Measurements from ENCODE around the gene MT1HL1. TPM values are rescaled to one million over a fixed set of nuclear protein-coding genes. Genes with fewer than 3 reads are reported as not detected.

MT1HL1 gene
- total RNA-seq, 1 experiment from 2014 or later: not detected

GRCh38 chr1:236997882-236998281, 6.4 kb downstream of the MT1HL1 start:
- H3K9me2 ChIP-seq (ENCODE audit: insufficient read depth): no peaks in the 10 kb centered on the region
- no peak overlapping the region for H3K27ac ChIP-seq (ENCODE audit: low read depth, low read length)
- H4K20me1 ChIP-seq (ENCODE audit: insufficient read depth): no peaks in the 10 kb centered on the region
- RAD21 ChIA-PET (ENCODE audit: low non-redundant PET in 1 of 2, low total read pairs in 2 of 2, uncharacterized antibody in 2 of 2, unreplicated experiment in 2 of 2): no interaction called here
- H3K36me3 ChIP-seq (ENCODE audit: control insufficient read depth in 1 of 2, insufficient read depth in 2 of 2, low read length in 2 of 2): no peaks in the 10 kb centered on the region
- POLR2A ChIA-PET: no interaction called here
- TF ChIP-seq JUND (IDR thresholded peaks at IDR 0.05) (no peak), SIN3A (IDR thresholded peaks at IDR 0.05; ENCODE audit: low read depth) (no peak), ZBTB33 (IDR thresholded peaks at IDR 0.05; ENCODE audit: extremely low read depth, insufficient replicate concordance, low read length) (no peak), MAX (IDR thresholded peaks at IDR 0.05) (no peak), ELF1 (IDR thresholded peaks at IDR 0.05; ENCODE audit: borderline replicate concordance, low read depth) (no peak), SRF (IDR thresholded peaks at IDR 0.05; ENCODE audit: low read depth) (no peak), RAD21 (IDR thresholded peaks at IDR 0.05; ENCODE audit: low read depth) (no peak), ATF3 (IDR thresholded peaks at IDR 0.05) (no peak), FOSL1 (IDR thresholded peaks at IDR 0.05; ENCODE audit: low read depth) (no peak), POLR2AphosphoS5 (IDR thresholded peaks at IDR 0.05; ENCODE audit: low read depth, low read length) (no peak), CEBPB (IDR thresholded peaks at IDR 0.05; ENCODE audit: low read depth) (no peak), ZNF274 (IDR thresholded peaks at IDR 0.05; ENCODE audit: low read depth, low read length) (no peak), SP1 (IDR thresholded peaks at IDR 0.05; ENCODE audit: low read depth) (no peak), EZH2 (IDR thresholded peaks at IDR 0.05) (no peak), EZH2phosphoT487 (IDR thresholded peaks at IDR 0.05; ENCODE audit: borderline replicate concordance) (no peak), CBX3 (IDR thresholded peaks at IDR 0.05; ENCODE audit: low read depth) (no peak), ZFX (IDR thresholded peaks at IDR 0.05) (no peak), YY1 (IDR thresholded peaks at IDR 0.05; ENCODE audit: extremely low read depth, insufficient replicate concordance, low read depth, low read length) (no peak), CTCF (IDR thresholded peaks at IDR 0.05 in 2 of 3, conservative IDR thresholded peaks at IDR 0.05 in 1 of 3; ENCODE audit: borderline replicate concordance in 1 of 3, insufficient read depth in 1 of 3, low read depth in 2 of 3, low read length in 2 of 3) (no peak)
- DNase-seq (ENCODE audit: low read depth, low spot score) (no peak), ATAC-seq (no peak)
- BruUV-seq (replicated peaks): no TSS peak
- H3K4me2 ChIP-seq (ENCODE audit: low read length): no peak overlapping the region
- H3K4me1 ChIP-seq (ENCODE audit: control insufficient read depth in 1 of 2, insufficient read depth in 2 of 2, low read length in 2 of 2): no peaks in the 10 kb centered on the region
- no peak overlapping the region for H3K4me3 ChIP-seq (replicated peaks in 1 of 2; ENCODE audit: low read depth in 1 of 2, low read length in 2 of 2)
- no peaks in the 10 kb centered on the region for H3K9me3 ChIP-seq (ENCODE audit: control insufficient read depth in 1 of 2, insufficient read depth in 1 of 2, low read depth in 1 of 2, low read length in 2 of 2)
- CTCF ChIA-PET: no interaction called here
- no peak overlapping the region for H2AFZ ChIP-seq (ENCODE audit: low read depth, low read length, poor library complexity, severe bottlenecking)
- H3K79me2 ChIP-seq (ENCODE audit: insufficient read depth, low read length): no peaks in the 10 kb centered on the region
- no peak overlapping the region for H3K9ac ChIP-seq (ENCODE audit: low read length)
- intact Hi-C loops (cut with micrococcal nuclease): no loop called here
- peaks cover 5% of the 10 kb centered on the region; the same call in 1 of the 2 replicates for H3K27me3 ChIP-seq (ENCODE audit: insufficient read depth, low read length)
